Measurements from ENCODE around the gene IDNK.

IDNK gene

GRCh38 chr9:83677596-83677995 lies 54.7 kb downstream of the IDNK start:
- no peak for ATAC-seq

GRCh38 chr9:83680233-83680632 lies 57.3 kb downstream of the IDNK start:
- ATAC-seq = no peak
- TF ChIP-seq ESRRG (CRISPR knock-in tag; IDR thresholded peaks at IDR 0.05) = no peak
- TF ChIP-seq CREB5 (CRISPR knock-in tag; IDR thresholded peaks at IDR 0.05; ENCODE audit: low read depth) = no peak
- TF ChIP-seq OSR1 (CRISPR knock-in tag; IDR thresholded peaks at IDR 0.05) = no peak
- TF ChIP-seq ZNF565 (CRISPR knock-in tag; conservative IDR thresholded peaks at IDR 0.05; ENCODE audit: low read depth) = no peak
- no peak for TF ChIP-seq ZNF8 (CRISPR knock-in tag; IDR thresholded peaks at IDR 0.05)
- no peak for TF ChIP-seq ZFP30 (CRISPR knock-in tag; IDR thresholded peaks at IDR 0.05)
- TF ChIP-seq CSRNP3 (CRISPR knock-in tag; IDR thresholded peaks at IDR 0.05) = no peak
- TF ChIP-seq TCF4 (CRISPR knock-in tag; IDR thresholded peaks at IDR 0.05; ENCODE audit: borderline replicate concordance) = no peak
- TF ChIP-seq POU6F1 (CRISPR knock-in tag; IDR thresholded peaks at IDR 0.05; ENCODE audit: borderline replicate concordance, low read depth) = no peak
- TF ChIP-seq GLIS3 (CRISPR knock-in tag; IDR thresholded peaks at IDR 0.05) = no peak
- no peak for TF ChIP-seq ARNTL (CRISPR knock-in tag; IDR thresholded peaks at IDR 0.05; ENCODE audit: borderline replicate concordance, low read depth)
- no peak for TF ChIP-seq ZFP3 (CRISPR knock-in tag; IDR thresholded peaks at IDR 0.05)
- no peak for TF ChIP-seq ZNF70 (CRISPR knock-in tag; IDR thresholded peaks at IDR 0.05)
- TF ChIP-seq TSHZ2 (CRISPR knock-in tag; IDR thresholded peaks at IDR 0.05) = no peak
- no peak for TF ChIP-seq ZC3H10 (CRISPR knock-in tag; IDR thresholded peaks at IDR 0.05)

More at GRCh38 chr9:83677596-83677995, 54.7 kb downstream of the IDNK start:
- TF ChIP-seq OSR1 (CRISPR knock-in tag; IDR thresholded peaks at IDR 0.05) (no peak), RARB (CRISPR knock-in tag; IDR thresholded peaks at IDR 0.05) (no peak), ZC3H10 (CRISPR knock-in tag; IDR thresholded peaks at IDR 0.05) (no peak), TOX (CRISPR knock-in tag; IDR thresholded peaks at IDR 0.05; ENCODE audit: borderline replicate concordance) (no peak), CREB5 (CRISPR knock-in tag; IDR thresholded peaks at IDR 0.05; ENCODE audit: low read depth) (no peak)

- ATAC-seq = no peak
Measured at GRCh38 chr9:83681490-83681889, 58.5 kb downstream of the IDNK start.

More at GRCh38 chr9:83681490-83681889, 58.5 kb downstream of the IDNK start:
- TF ChIP-seq ZC3H10 (CRISPR knock-in tag; IDR thresholded peaks at IDR 0.05) (no peak), POU6F1 (CRISPR knock-in tag; IDR thresholded peaks at IDR 0.05; ENCODE audit: borderline replicate concordance, low read depth) (no peak), RARB (CRISPR knock-in tag; IDR thresholded peaks at IDR 0.05) (no peak), ZFP3 (CRISPR knock-in tag; IDR thresholded peaks at IDR 0.05) (no peak), ZNF8 (CRISPR knock-in tag; IDR thresholded peaks at IDR 0.05) (no peak), ESRRG (CRISPR knock-in tag; IDR thresholded peaks at IDR 0.05) (no peak), BACH2 (CRISPR knock-in tag; IDR thresholded peaks at IDR 0.05; ENCODE audit: borderline replicate concordance) (no peak), CREB5 (CRISPR knock-in tag; IDR thresholded peaks at IDR 0.05; ENCODE audit: low read depth) (no peak), ZNF565 (CRISPR knock-in tag; conservative IDR thresholded peaks at IDR 0.05; ENCODE audit: low read depth) (no peak), ARNTL (CRISPR knock-in tag; IDR thresholded peaks at IDR 0.05; ENCODE audit: borderline replicate concordance, low read depth) (no peak), TSHZ2 (CRISPR knock-in tag; IDR thresholded peaks at IDR 0.05) (no peak), GLIS3 (CRISPR knock-in tag; IDR thresholded peaks at IDR 0.05) (no peak), TOX (CRISPR knock-in tag; IDR thresholded peaks at IDR 0.05; ENCODE audit: borderline replicate concordance) (no peak)
